Liver (tissue), 9 donors: ENCODE measurements around the gene OSMR. TPM values are rescaled to one million over a fixed set of nuclear protein-coding genes. Genes with fewer than 3 reads are reported as not detected.

Experiments used
- DNase-seq: peaks from one replicate; pipeline ENCODE4 v3.0.0-alpha.2; 2017; ENCODE audit warnings: low spot score
- H3K27ac ChIP-seq, 2 donors: one replicate each; pipeline ENCODE4 v1.7.0; 2013; ENCODE audit warnings: inconsistent platforms in 2 of 2, low read length in 2 of 2, control low read depth in 1 of 2, low read depth in 1 of 2, mild to moderate bottlenecking in 1 of 2
- H3K27me3 ChIP-seq, 4 donors: one replicate each; pipeline versions ENCODE4 v1.6.1 to v1.7.0; 2013; ENCODE audit warnings: low read length in 3 of 4, inconsistent platforms in 1 of 4, mild to moderate bottlenecking in 1 of 4, moderate library complexity in 1 of 4; ENCODE audit not compliant: control insufficient read depth in 4 of 4, insufficient read depth in 4 of 4
- H3K36me3 ChIP-seq, 4 donors: one replicate each; pipeline versions ENCODE4 v1.6.1 to v1.7.0; 2013; ENCODE audit warnings: low read length in 3 of 4, mild to moderate bottlenecking in 3 of 4, low read depth in 1 of 4, moderate library complexity in 1 of 4; ENCODE audit not compliant: control insufficient read depth in 4 of 4, insufficient read depth in 3 of 4
- H3K4me1 ChIP-seq, 4 donors: one replicate each; pipeline versions ENCODE4 v1.6.1 to v1.7.0; 2013; ENCODE audit warnings: low read length in 3 of 4, mild to moderate bottlenecking in 3 of 4, moderate library complexity in 1 of 4; ENCODE audit not compliant: control insufficient read depth in 4 of 4, insufficient read depth in 4 of 4
- H3K4me3 ChIP-seq, 3 donors: one replicate each; pipeline versions ENCODE4 v1.6.1 to v1.7.0; 2013; ENCODE audit warnings: low read length in 3 of 3, control low read depth in 1 of 3, low read depth in 1 of 3, mild to moderate bottlenecking in 1 of 3
- H3K9ac ChIP-seq, 2 donors: one replicate each; pipeline ENCODE4 v1.7.0; 2013; ENCODE audit warnings: low read length in 2 of 2, mild to moderate bottlenecking in 2 of 2, moderate library complexity in 2 of 2, control low read depth in 1 of 2, low read depth in 1 of 2
- H3K9me3 ChIP-seq, 4 donors: one replicate each; pipeline versions ENCODE4 v1.6.1 to v1.7.0; 2013; ENCODE audit warnings: low read length in 3 of 4; ENCODE audit not compliant: control insufficient read depth in 4 of 4
- EGR1 ChIP-seq, 2 donors: IDR thresholded peaks; 2 replicates each; pipeline ENCODE4 v1.6.1; 2016 to 2018; ENCODE audit warnings: antibody characterized with exemption in 2 of 2, low read depth in 2 of 2
- FOXA1 ChIP-seq: IDR thresholded peaks from 2 replicates; pipeline ENCODE4 v1.6.1; 2016; ENCODE audit warnings: antibody characterized with exemption
- FOXA2 ChIP-seq: IDR thresholded peaks from 2 replicates; pipeline ENCODE4 v1.6.1; 2016; ENCODE audit warnings: antibody characterized with exemption
- GABPA ChIP-seq, 2 donors: IDR thresholded peaks in 1 of 2; conservative IDR thresholded peaks in 1 of 2; 2 replicates each; pipeline ENCODE4 v1.6.1; 2016; ENCODE audit warnings: antibody characterized with exemption in 2 of 2, mild to moderate bottlenecking in 1 of 2, moderate library complexity in 1 of 2
- HNF4A ChIP-seq, 2 donors: conservative IDR thresholded peaks; 2 replicates each; pipeline ENCODE4 v1.6.1; 2016; ENCODE audit warnings: antibody characterized with exemption in 2 of 2, mild to moderate bottlenecking in 2 of 2
- HNF4G ChIP-seq: IDR thresholded peaks from 2 replicates; pipeline ENCODE4 v1.6.1; 2016; ENCODE audit warnings: antibody characterized with exemption
- JUND ChIP-seq, 2 donors: IDR thresholded peaks; 2 replicates each; pipeline ENCODE4 v1.6.1; 2016; ENCODE audit warnings: antibody characterized with exemption in 2 of 2
- NR2F2 ChIP-seq: IDR thresholded peaks from 2 replicates; pipeline ENCODE4 v1.6.1; 2016; ENCODE audit warnings: antibody characterized with exemption
- RAD21 ChIP-seq, 2 donors: IDR thresholded peaks; 2 replicates each; pipeline ENCODE4 v1.6.1; 2016; ENCODE audit warnings: antibody characterized with exemption in 2 of 2, mild to moderate bottlenecking in 2 of 2
- RXRA ChIP-seq, 2 donors: IDR thresholded peaks; 2 replicates each; pipeline ENCODE4 v1.6.1; 2017 to 2018; ENCODE audit warnings: antibody characterized with exemption in 2 of 2, mild to moderate bottlenecking in 1 of 2
- SP1 ChIP-seq: IDR thresholded peaks from 2 replicates; pipeline ENCODE4 v1.6.1; 2018; ENCODE audit warnings: antibody characterized with exemption, mild to moderate bottlenecking
- TAF1 ChIP-seq: conservative IDR thresholded peaks from 2 replicates; pipeline ENCODE4 v1.6.1; 2016; ENCODE audit warnings: antibody characterized with exemption, mild to moderate bottlenecking
- YY1 ChIP-seq: IDR thresholded peaks from 2 replicates; pipeline ENCODE4 v1.6.1; 2016; ENCODE audit warnings: antibody characterized with exemption, mild to moderate bottlenecking
- WGBS: extraction: QIAGEN DNeasy Blood & Tissue Kit; methylation state at CpG from one replicate; pipeline ENCODE4 v1.1.7; 2013; 5-methylcytosine and 5-hydroxymethylcytosine counted together
- polyA plus RNA-seq, 2 donors: library from polyadenylated mRNA; stranded (reverse) in 1 of 2; unstranded in 1 of 2; fragments of 200-250 nt in 1 of 2; fragments of >200 nt in 1 of 2; fragmentation: Nextera tagmentation in 1 of 2; extraction: Ambion mirVana in 1 of 2; gene quantifications; one replicate each; pipeline versions ENCODE4 v1.2.1 to v1.2.3, GENCODE V29; 2013 to 2015
- total RNA-seq, 2 donors: library from RNA; depleted of rRNA; stranded (reverse); fragments of >200 nt; gene quantifications; one replicate each; pipeline ENCODE4 v1.2.3, GENCODE V29; 2014
- TF ChIP-seq, protein P1 (sequence below): IDR thresholded peaks from 2 replicates; pipeline ENCODE4 v1.6.1; 2016; ENCODE audit warnings: antibody characterized with exemption
- TF ChIP-seq, protein P2 (sequence below): IDR thresholded peaks from 2 replicates; pipeline ENCODE4 v1.6.1; 2016; ENCODE audit warnings: antibody characterized with exemption, mild to moderate bottlenecking
- TF ChIP-seq, protein P3 (sequence below): IDR thresholded peaks from 2 replicates; pipeline ENCODE4 v1.6.1; 2016; ENCODE audit warnings: antibody characterized with exemption
- TF ChIP-seq, protein P4 (sequence below): IDR thresholded peaks from 2 replicates; pipeline ENCODE4 v1.6.1; 2016; ENCODE audit warnings: antibody characterized with exemption
- TF ChIP-seq, protein P5 (sequence below): fragments of 150-350 bp; IDR thresholded peaks from 2 replicates; pipeline ENCODE4 v1.5.1; 2017; ENCODE audit warnings: improper control_type of control experiment, low read depth, low read length; ENCODE audit not compliant: missing input control
- donor health status: healthy.
- donor health status: healthy.
- donor health status: healthy.
- donor health status: healthy.
- donor health status: healthy.

Gene OSMR
- total and polyA plus RNA-seq, 4 donors = 4.3 to 34.5 (median 11.7) TPM

DNA sequence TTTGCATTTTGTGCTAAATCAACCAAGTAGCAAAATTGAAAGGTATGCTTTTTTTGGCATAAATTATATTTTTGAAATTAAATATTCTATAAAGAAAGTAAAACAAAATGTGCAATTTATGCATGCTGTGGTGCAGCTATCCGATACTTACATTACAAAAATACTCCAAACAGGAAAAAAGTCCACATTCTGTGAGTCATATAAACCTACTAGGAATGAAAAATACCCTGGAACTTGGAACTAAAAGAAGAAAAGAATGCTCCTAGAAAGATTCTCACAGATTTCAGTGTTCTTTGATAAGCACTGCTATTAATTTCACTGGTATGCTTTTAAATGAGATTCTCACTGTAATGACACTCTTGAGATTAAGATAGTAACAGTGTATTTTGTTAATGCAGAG lies 92.6 kb downstream of the OSMR start:
- TF ChIP-seq RAD21 (IDR thresholded peaks at IDR 0.05) = no peak
- TF ChIP-seq, protein P1, sequence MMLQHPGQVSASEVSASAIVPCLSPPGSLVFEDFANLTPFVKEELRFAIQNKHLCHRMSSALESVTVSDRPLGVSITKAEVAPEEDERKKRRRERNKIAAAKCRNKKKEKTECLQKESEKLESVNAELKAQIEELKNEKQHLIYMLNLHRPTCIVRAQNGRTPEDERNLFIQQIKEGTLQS = no peak
- TF ChIP-seq, protein P2, sequence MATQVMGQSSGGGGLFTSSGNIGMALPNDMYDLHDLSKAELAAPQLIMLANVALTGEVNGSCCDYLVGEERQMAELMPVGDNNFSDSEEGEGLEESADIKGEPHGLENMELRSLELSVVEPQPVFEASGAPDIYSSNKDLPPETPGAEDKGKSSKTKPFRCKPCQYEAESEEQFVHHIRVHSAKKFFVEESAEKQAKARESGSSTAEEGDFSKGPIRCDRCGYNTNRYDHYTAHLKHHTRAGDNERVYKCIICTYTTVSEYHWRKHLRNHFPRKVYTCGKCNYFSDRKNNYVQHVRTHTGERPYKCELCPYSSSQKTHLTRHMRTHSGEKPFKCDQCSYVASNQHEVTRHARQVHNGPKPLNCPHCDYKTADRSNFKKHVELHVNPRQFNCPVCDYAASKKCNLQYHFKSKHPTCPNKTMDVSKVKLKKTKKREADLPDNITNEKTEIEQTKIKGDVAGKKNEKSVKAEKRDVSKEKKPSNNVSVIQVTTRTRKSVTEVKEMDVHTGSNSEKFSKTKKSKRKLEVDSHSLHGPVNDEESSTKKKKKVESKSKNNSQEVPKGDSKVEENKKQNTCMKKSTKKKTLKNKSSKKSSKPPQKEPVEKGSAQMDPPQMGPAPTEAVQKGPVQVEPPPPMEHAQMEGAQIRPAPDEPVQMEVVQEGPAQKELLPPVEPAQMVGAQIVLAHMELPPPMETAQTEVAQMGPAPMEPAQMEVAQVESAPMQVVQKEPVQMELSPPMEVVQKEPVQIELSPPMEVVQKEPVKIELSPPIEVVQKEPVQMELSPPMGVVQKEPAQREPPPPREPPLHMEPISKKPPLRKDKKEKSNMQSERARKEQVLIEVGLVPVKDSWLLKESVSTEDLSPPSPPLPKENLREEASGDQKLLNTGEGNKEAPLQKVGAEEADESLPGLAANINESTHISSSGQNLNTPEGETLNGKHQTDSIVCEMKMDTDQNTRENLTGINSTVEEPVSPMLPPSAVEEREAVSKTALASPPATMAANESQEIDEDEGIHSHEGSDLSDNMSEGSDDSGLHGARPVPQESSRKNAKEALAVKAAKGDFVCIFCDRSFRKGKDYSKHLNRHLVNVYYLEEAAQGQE = no peak

DNA sequence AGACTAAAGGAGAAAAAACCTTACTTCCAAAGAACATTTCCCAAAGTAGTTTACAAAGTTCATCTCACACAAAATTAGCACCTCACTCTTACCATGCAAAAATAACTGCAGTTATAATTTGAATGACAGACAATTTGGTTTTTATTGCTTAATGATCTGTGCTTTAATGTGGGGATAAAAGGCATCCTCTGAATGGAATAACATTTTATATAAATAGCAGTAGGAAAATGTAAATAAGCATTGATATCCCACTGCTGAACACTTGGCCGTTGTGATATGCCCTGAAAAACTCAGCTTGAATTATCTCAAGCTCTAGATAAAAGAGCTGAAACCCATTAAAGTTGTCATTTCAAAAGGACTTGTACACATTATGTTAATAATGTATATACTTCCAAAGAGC lies 93.2 kb downstream of the OSMR start:
- WGBS = 94% methylated on average over 1 of the region's 1 CpG
- Histone ChIP-seq H3K27me3 (no peaks in the 10 kb centered on the region), H3K27ac (no peak overlapping the region), H3K4me1 (no peaks in the 10 kb centered on the region), H3K36me3 (peaks cover 7 to 50% (median 18%) of the 10 kb centered on the region in 4 donors), H3K4me3 (no peak overlapping the region), H3K9me3 (no peaks in the 10 kb centered on the region), H3K9ac (no peak overlapping the region)
- TF ChIP-seq HNF4A (conservative IDR thresholded peaks at IDR 0.05) = no peak
- no peak for TF ChIP-seq JUND (IDR thresholded peaks at IDR 0.05)
- no peak for TF ChIP-seq YY1
- no peak for TF ChIP-seq RAD21 (IDR thresholded peaks at IDR 0.05)
- no peak for TF ChIP-seq EGR1 (IDR thresholded peaks at IDR 0.05; ENCODE audit: low read depth in 2 of 2)
- TF ChIP-seq, protein P3, sequence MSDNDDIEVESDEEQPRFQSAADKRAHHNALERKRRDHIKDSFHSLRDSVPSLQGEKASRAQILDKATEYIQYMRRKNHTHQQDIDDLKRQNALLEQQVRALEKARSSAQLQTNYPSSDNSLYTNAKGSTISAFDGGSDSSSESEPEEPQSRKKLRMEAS = no peak
- TF ChIP-seq, protein P4, sequence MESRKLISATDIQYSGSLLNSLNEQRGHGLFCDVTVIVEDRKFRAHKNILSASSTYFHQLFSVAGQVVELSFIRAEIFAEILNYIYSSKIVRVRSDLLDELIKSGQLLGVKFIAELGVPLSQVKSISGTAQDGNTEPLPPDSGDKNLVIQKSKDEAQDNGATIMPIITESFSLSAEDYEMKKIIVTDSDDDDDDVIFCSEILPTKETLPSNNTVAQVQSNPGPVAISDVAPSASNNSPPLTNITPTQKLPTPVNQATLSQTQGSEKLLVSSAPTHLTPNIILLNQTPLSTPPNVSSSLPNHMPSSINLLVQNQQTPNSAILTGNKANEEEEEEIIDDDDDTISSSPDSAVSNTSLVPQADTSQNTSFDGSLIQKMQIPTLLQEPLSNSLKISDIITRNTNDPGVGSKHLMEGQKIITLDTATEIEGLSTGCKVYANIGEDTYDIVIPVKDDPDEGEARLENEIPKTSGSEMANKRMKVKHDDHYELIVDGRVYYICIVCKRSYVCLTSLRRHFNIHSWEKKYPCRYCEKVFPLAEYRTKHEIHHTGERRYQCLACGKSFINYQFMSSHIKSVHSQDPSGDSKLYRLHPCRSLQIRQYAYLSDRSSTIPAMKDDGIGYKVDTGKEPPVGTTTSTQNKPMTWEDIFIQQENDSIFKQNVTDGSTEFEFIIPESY = no peak
- no peak for TF ChIP-seq FOXA2
- TF ChIP-seq HNF4G = no peak
- no peak for TF ChIP-seq NR2F2
- TF ChIP-seq RXRA (IDR thresholded peaks at IDR 0.05) = no peak
- TF ChIP-seq, protein P5, sequence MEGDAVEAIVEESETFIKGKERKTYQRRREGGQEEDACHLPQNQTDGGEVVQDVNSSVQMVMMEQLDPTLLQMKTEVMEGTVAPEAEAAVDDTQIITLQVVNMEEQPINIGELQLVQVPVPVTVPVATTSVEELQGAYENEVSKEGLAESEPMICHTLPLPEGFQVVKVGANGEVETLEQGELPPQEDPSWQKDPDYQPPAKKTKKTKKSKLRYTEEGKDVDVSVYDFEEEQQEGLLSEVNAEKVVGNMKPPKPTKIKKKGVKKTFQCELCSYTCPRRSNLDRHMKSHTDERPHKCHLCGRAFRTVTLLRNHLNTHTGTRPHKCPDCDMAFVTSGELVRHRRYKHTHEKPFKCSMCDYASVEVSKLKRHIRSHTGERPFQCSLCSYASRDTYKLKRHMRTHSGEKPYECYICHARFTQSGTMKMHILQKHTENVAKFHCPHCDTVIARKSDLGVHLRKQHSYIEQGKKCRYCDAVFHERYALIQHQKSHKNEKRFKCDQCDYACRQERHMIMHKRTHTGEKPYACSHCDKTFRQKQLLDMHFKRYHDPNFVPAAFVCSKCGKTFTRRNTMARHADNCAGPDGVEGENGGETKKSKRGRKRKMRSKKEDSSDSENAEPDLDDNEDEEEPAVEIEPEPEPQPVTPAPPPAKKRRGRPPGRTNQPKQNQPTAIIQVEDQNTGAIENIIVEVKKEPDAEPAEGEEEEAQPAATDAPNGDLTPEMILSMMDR = no peak
- TF ChIP-seq, protein P1 = no peak
- TF ChIP-seq, protein P2 = no peak
- no peak for TF ChIP-seq FOXA1
- no peak for TF ChIP-seq TAF1
- no peak for TF ChIP-seq SP1
- TF ChIP-seq GABPA (IDR thresholded peaks at IDR 0.05 in 1 of 2, conservative IDR thresholded peaks at IDR 0.05 in 1 of 2) = no peak
- DNase-seq = no peak

More for the DNA sequence above, 92.6 kb downstream of the OSMR start:
- Histone ChIP-seq H3K9me3 (no peaks in the 10 kb centered on the region), H3K9ac (no peak overlapping the region), H3K36me3 (peaks cover 7 to 47% (median 17%) of the 10 kb centered on the region in 4 donors), H3K4me3 (no peak overlapping the region), H3K27ac (no peak overlapping the region), H3K4me1 (no peaks in the 10 kb centered on the region), H3K27me3 (no peaks in the 10 kb centered on the region)
- 96% methylated on average over 1 of the region's 1 CpG for WGBS
- no peak for DNase-seq
